HCT116 (cell line): ENCODE data around the gene AGMAT.

Source experiments
- ELF1 ChIP-seq: IDR thresholded peaks from 2 replicates; pipeline ENCODE4 v1.6.1; 2012; ENCODE audit warnings: low read depth, borderline replicate concordance
- SP1 ChIP-seq: IDR thresholded peaks from 2 replicates; pipeline ENCODE4 v1.6.1; 2012; ENCODE audit warnings: low read depth

- TF ChIP-seq SP1 (no peak), ELF1 (no peak)
Measured at GRCh38 chr1:15578921-15579682, 5.7 kb downstream of the AGMAT start.
